Measurements from ENCODE around the gene NCKAP5. TPM values are rescaled to one million over a fixed set of nuclear protein-coding genes. Genes with fewer than 3 reads are reported as not detected.
A peak's percentile ranks its signal among the peaks of the same experiment; 100 is the strongest.

Gene NCKAP5
- total and polyA plus RNA-seq, 2 donors: 1.9 to 2.0 TPM

GRCh38 chr2:133581010-133581760 is 12.9 kb upstream of the NCKAP5 start:
- 42% methylated on average over 1 of the region's 1 CpG for WGBS
- H3K36me3 ChIP-seq (ENCODE audit: control insufficient read depth in 2 of 2, insufficient read depth in 2 of 2, low read length in 1 of 2): no peaks in the 10 kb centered on the region
- no peaks in the 10 kb centered on the region for H3K9me3 ChIP-seq (ENCODE audit: control insufficient read depth in 2 of 2, insufficient read depth in 1 of 2, low read length in 1 of 2)
- H3K4me1 ChIP-seq (ENCODE audit: control insufficient read depth in 2 of 2, insufficient read depth in 2 of 2, low read length in 2 of 2): no peaks in the 10 kb centered on the region
- no peak overlapping the region for H3K27ac ChIP-seq (ENCODE audit: low read depth in 1 of 2, low read length in 1 of 2)
- H3K27me3 ChIP-seq (ENCODE audit: control insufficient read depth in 2 of 2, insufficient read depth in 1 of 2, low read length in 1 of 2): no peaks in the 10 kb centered on the region
- no peak for DNase-seq (ENCODE audit: low read depth in 6 of 9, low spot score in 9 of 9)
- no peak overlapping the region for H3K4me3 ChIP-seq (ENCODE audit: low read length in 2 of 2)

- Histone ChIP-seq H3K4me1 (ENCODE audit: control insufficient read depth in 2 of 2, insufficient read depth in 2 of 2, low read length in 2 of 2) (no peaks in the 10 kb centered on the region), H3K4me3 (ENCODE audit: low read length in 2 of 2) (no peak overlapping the region), H3K27ac (ENCODE audit: low read depth in 1 of 2, low read length in 1 of 2) (no peak overlapping the region), H3K9me3 (ENCODE audit: control insufficient read depth in 2 of 2, insufficient read depth in 1 of 2, low read length in 1 of 2) (no peaks in the 10 kb centered on the region), H3K27me3 (ENCODE audit: control insufficient read depth in 2 of 2, insufficient read depth in 1 of 2, low read length in 1 of 2) (no peaks in the 10 kb centered on the region), H3K36me3 (ENCODE audit: control insufficient read depth in 2 of 2, insufficient read depth in 2 of 2, low read length in 1 of 2) (no peaks in the 10 kb centered on the region)
- peak in 2 of 9 donors; percentile 12 to 22 for DNase-seq (ENCODE audit: low read depth in 6 of 9, low spot score in 9 of 9)
- WGBS: 95% methylated on average over 1 of the region's 1 CpG
Observed at GRCh38 chr2:133579274-133579673, 11.0 kb upstream of the NCKAP5 start.

GRCh38 chr2:133576714-133577113 is 8.5 kb upstream of the NCKAP5 start:
- H3K27me3 ChIP-seq (ENCODE audit: control insufficient read depth in 2 of 2, insufficient read depth in 1 of 2, low read length in 1 of 2): no peaks in the 10 kb centered on the region
- H3K9me3 ChIP-seq (ENCODE audit: control insufficient read depth in 2 of 2, insufficient read depth in 1 of 2, low read length in 1 of 2): no peaks in the 10 kb centered on the region
- H3K4me3 ChIP-seq (ENCODE audit: low read length in 2 of 2): no peak overlapping the region
- WGBS: 65% methylated on average over 1 of the region's 1 CpG
- H3K36me3 ChIP-seq (ENCODE audit: control insufficient read depth in 2 of 2, insufficient read depth in 2 of 2, low read length in 1 of 2): no peaks in the 10 kb centered on the region
- H3K4me1 ChIP-seq (ENCODE audit: control insufficient read depth in 2 of 2, insufficient read depth in 2 of 2, low read length in 2 of 2): no peaks in the 10 kb centered on the region
- H3K27ac ChIP-seq (ENCODE audit: low read depth in 1 of 2, low read length in 1 of 2): no peak overlapping the region
- no peak for DNase-seq (ENCODE audit: low read depth in 6 of 9, low spot score in 9 of 9)

- no peak for DNase-seq (ENCODE audit: low read depth in 6 of 9, low spot score in 9 of 9)
- 92% methylated on average over 1 of the region's 1 CpG for WGBS
- Histone ChIP-seq H3K36me3 (ENCODE audit: control insufficient read depth in 2 of 2, insufficient read depth in 2 of 2, low read length in 1 of 2) (no peaks in the 10 kb centered on the region), H3K4me3 (ENCODE audit: low read length in 2 of 2) (no peak overlapping the region), H3K4me1 (ENCODE audit: control insufficient read depth in 2 of 2, insufficient read depth in 2 of 2, low read length in 2 of 2) (no peaks in the 10 kb centered on the region), H3K27ac (ENCODE audit: low read depth in 1 of 2, low read length in 1 of 2) (no peak overlapping the region), H3K9me3 (ENCODE audit: control insufficient read depth in 2 of 2, insufficient read depth in 1 of 2, low read length in 1 of 2) (no peaks in the 10 kb centered on the region), H3K27me3 (ENCODE audit: control insufficient read depth in 2 of 2, insufficient read depth in 1 of 2, low read length in 1 of 2) (no peaks in the 10 kb centered on the region)
Observed at GRCh38 chr2:133574620-133575019, 6.4 kb upstream of the NCKAP5 start.

GRCh38 chr2:133574186-133574585 is 5.9 kb upstream of the NCKAP5 start:
- WGBS: 73% methylated on average over 5 of the region's 5 CpGs
- no peak overlapping the region for H3K4me3 ChIP-seq (ENCODE audit: low read length in 2 of 2)
- no peaks in the 10 kb centered on the region for H3K9me3 ChIP-seq (ENCODE audit: control insufficient read depth in 2 of 2, insufficient read depth in 1 of 2, low read length in 1 of 2)
- H3K27ac ChIP-seq (ENCODE audit: low read depth in 1 of 2, low read length in 1 of 2): no peak overlapping the region
- H3K27me3 ChIP-seq (ENCODE audit: control insufficient read depth in 2 of 2, insufficient read depth in 1 of 2, low read length in 1 of 2): peaks cover 0 to 1% of the 10 kb centered on the region in 2 donors
- no peaks in the 10 kb centered on the region for H3K36me3 ChIP-seq (ENCODE audit: control insufficient read depth in 2 of 2, insufficient read depth in 2 of 2, low read length in 1 of 2)
- no peaks in the 10 kb centered on the region for H3K4me1 ChIP-seq (ENCODE audit: control insufficient read depth in 2 of 2, insufficient read depth in 2 of 2, low read length in 2 of 2)
- DNase-seq (ENCODE audit: low read depth in 6 of 9, low spot score in 9 of 9): no peak

- DNase-seq (ENCODE audit: low read depth in 6 of 9, low spot score in 9 of 9): no peak
- WGBS: 93% methylated on average over 6 of the region's 6 CpGs
- H3K4me3 ChIP-seq (ENCODE audit: low read length in 2 of 2): no peak overlapping the region
- H3K9me3 ChIP-seq (ENCODE audit: control insufficient read depth in 2 of 2, insufficient read depth in 1 of 2, low read length in 1 of 2): no peaks in the 10 kb centered on the region
- H3K27ac ChIP-seq (ENCODE audit: low read depth in 1 of 2, low read length in 1 of 2): no peak overlapping the region
- no peaks in the 10 kb centered on the region for H3K36me3 ChIP-seq (ENCODE audit: control insufficient read depth in 2 of 2, insufficient read depth in 2 of 2, low read length in 1 of 2)
- peaks cover 0 to 4% of the 10 kb centered on the region in 2 donors for H3K27me3 ChIP-seq (ENCODE audit: control insufficient read depth in 2 of 2, insufficient read depth in 1 of 2, low read length in 1 of 2)
- H3K4me1 ChIP-seq (ENCODE audit: control insufficient read depth in 2 of 2, insufficient read depth in 2 of 2, low read length in 2 of 2): no peaks in the 10 kb centered on the region
Observed at GRCh38 chr2:133573491-133574162, 5.4 kb upstream of the NCKAP5 start.

GRCh38 chr2:133571249-133571648 is 3.0 kb upstream of the NCKAP5 start:
- Histone ChIP-seq H3K27me3 (ENCODE audit: control insufficient read depth in 2 of 2, insufficient read depth in 1 of 2, low read length in 1 of 2) (peaks cover 0 to 14% of the 10 kb centered on the region in 2 donors), H3K36me3 (ENCODE audit: control insufficient read depth in 2 of 2, insufficient read depth in 2 of 2, low read length in 1 of 2) (no peaks in the 10 kb centered on the region), H3K4me1 (ENCODE audit: control insufficient read depth in 2 of 2, insufficient read depth in 2 of 2, low read length in 2 of 2) (no peaks in the 10 kb centered on the region), H3K27ac (ENCODE audit: low read depth in 1 of 2, low read length in 1 of 2) (no peak overlapping the region), H3K9me3 (ENCODE audit: control insufficient read depth in 2 of 2, insufficient read depth in 1 of 2, low read length in 1 of 2) (no peaks in the 10 kb centered on the region), H3K4me3 (ENCODE audit: low read length in 2 of 2) (no peak overlapping the region)
- WGBS: 78% methylated on average over 6 of the region's 6 CpGs
- DNase-seq (ENCODE audit: low read depth in 6 of 9, low spot score in 9 of 9): no peak

- Histone ChIP-seq H3K27ac (ENCODE audit: low read depth in 1 of 2, low read length in 1 of 2) (no peak overlapping the region), H3K4me3 (ENCODE audit: low read length in 2 of 2) (no peak overlapping the region)
- WGBS: 94% methylated on average over 5 of the region's 5 CpGs
Observed at GRCh38 chr2:133570542-133570941, 2.3 kb upstream of the NCKAP5 start.

GRCh38 chr2:133569286-133569830 is 1.1 kb upstream of the NCKAP5 start:
- Histone ChIP-seq H3K4me1 (ENCODE audit: control insufficient read depth in 2 of 2, insufficient read depth in 2 of 2, low read length in 2 of 2) (no peaks in the 10 kb centered on the region), H3K9me3 (ENCODE audit: control insufficient read depth in 2 of 2, insufficient read depth in 1 of 2, low read length in 1 of 2) (no peaks in the 10 kb centered on the region), H3K4me3 (ENCODE audit: low read length in 2 of 2) (no peak overlapping the region), H3K27ac (ENCODE audit: low read depth in 1 of 2, low read length in 1 of 2) (no peak overlapping the region), H3K36me3 (ENCODE audit: control insufficient read depth in 2 of 2, insufficient read depth in 2 of 2, low read length in 1 of 2) (no peaks in the 10 kb centered on the region), H3K27me3 (ENCODE audit: control insufficient read depth in 2 of 2, insufficient read depth in 1 of 2, low read length in 1 of 2) (peaks cover 0 to 14% of the 10 kb centered on the region in 2 donors)
- DNase-seq (ENCODE audit: low read depth in 6 of 9, low spot score in 9 of 9): no peak
- WGBS: 26% methylated on average over 4 of the region's 4 CpGs

More at GRCh38 chr2:133570542-133570941, 2.3 kb upstream of the NCKAP5 start:
- no peaks in the 10 kb centered on the region for H3K36me3 ChIP-seq (ENCODE audit: control insufficient read depth in 2 of 2, insufficient read depth in 2 of 2, low read length in 1 of 2)
- H3K4me1 ChIP-seq (ENCODE audit: control insufficient read depth in 2 of 2, insufficient read depth in 2 of 2, low read length in 2 of 2): no peaks in the 10 kb centered on the region
- no peaks in the 10 kb centered on the region for H3K9me3 ChIP-seq (ENCODE audit: control insufficient read depth in 2 of 2, insufficient read depth in 1 of 2, low read length in 1 of 2)
- no peak for DNase-seq (ENCODE audit: low read depth in 6 of 9, low spot score in 9 of 9)
- H3K27me3 ChIP-seq (ENCODE audit: control insufficient read depth in 2 of 2, insufficient read depth in 1 of 2, low read length in 1 of 2): peaks cover 0 to 14% of the 10 kb centered on the region in 2 donors

Measured in thymus (tissue), 11 donors.